ENCODE data around the gene AKT3.

The AKT3 gene

GRCh38 chr1:243449373-243449772 is 400.7 kb downstream of the AKT3 start:
- no peak for DNase-seq

- DNase-seq: no peak
Observed at GRCh38 chr1:243447844-243448243, 402.2 kb downstream of the AKT3 start.

GRCh38 chr1:243447347-243447746 is 402.7 kb downstream of the AKT3 start:
- DNase-seq: no peak

GRCh38 chr1:243443557-243443956 is 406.5 kb downstream of the AKT3 start:
- DNase-seq: no peak

GRCh38 chr1:243441601-243442000 is 408.4 kb downstream of the AKT3 start:
- DNase-seq: no peak

DNA sequence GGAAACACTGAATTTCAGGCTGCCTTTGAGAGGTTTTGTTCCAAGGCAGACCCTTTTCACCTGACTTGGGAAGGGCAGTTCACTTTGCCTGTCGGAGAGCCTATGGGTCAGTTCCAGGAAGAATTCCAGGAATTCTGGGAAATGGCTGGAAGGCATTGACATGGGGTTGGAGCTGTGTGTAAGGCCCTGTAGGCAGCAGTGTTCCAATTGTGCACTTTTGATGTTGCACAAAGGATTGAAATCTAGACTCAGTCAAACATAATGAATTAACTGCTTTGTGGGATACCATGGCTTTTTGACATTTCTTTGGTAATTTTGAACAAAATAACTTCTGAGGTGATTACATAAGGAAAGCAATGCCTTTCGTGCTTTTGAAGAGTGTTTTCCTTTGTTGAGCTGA is 409.6 kb downstream of the AKT3 start:
- DNase-seq: no peak

- DNase-seq: no peak
Observed at GRCh38 chr1:243438815-243439214, 411.2 kb downstream of the AKT3 start.

Data from stimulated activated CD4-positive, alpha-beta T cell treated with anti-CD3 and anti-CD28 coated beads, Interleukin-1b, Interleukin-23, amount 100 ng/mL, for 48 hours (primary cell).